ENCODE results near the gene TNRC18.

GRCh38 chr7:5349005-5349380 lies 74.6 kb downstream of the TNRC18 start:
- TF ChIP-seq CTCF (conservative IDR thresholded peaks at IDR 0.05; ENCODE audit: low read length) (no peak), EZH2phosphoT487 (IDR thresholded peaks at IDR 0.05; ENCODE audit: borderline replicate concordance) (no peak)
